Vagina (tissue), 2 donors: Measurements from ENCODE around the gene KCTD4. TPM values are rescaled to one million over a fixed set of nuclear protein-coding genes. Genes with fewer than 3 reads are reported as not detected.
A peak's percentile ranks its signal among the peaks of the same experiment; 100 is the strongest.

Experiments
- DNase-seq, 2 donors: peaks; one replicate each; pipeline ENCODE4 v3.0.0-alpha.2; 2017; ENCODE audit errors: extremely low spot score in 2 of 2
- H3K27ac ChIP-seq: fragments of 200-600 bp; sonication (generic); one replicate; pipeline ENCODE4 v1.5.1; 2019
- H3K27me3 ChIP-seq: fragments of 200-600 bp; sonication (generic); one replicate; pipeline ENCODE4 v1.5.1; 2019
- H3K36me3 ChIP-seq, 2 donors: fragments of 200-600 bp; sonication (generic); one replicate each; pipeline ENCODE4 v1.5.1; 2017 to 2019
- H3K4me1 ChIP-seq: fragments of 200-600 bp; sonication (generic); one replicate; pipeline ENCODE4 v1.5.1; 2019
- H3K4me3 ChIP-seq, 2 donors: fragments of 200-600 bp; sonication (generic); 1 replicate in 1 of 2; 2 replicates in 1 of 2; pipeline ENCODE4 v1.5.1; 2016 to 2019
- H3K9me3 ChIP-seq: fragments of 200-600 bp; sonication (generic); one replicate; pipeline ENCODE4 v1.5.1; 2019
- CTCF ChIP-seq, 3 experiments: fragments of 450-650 bp in 2 of 3; fragments of 200-600 bp in 1 of 3; sonication (generic) in 1 of 3; IDR thresholded peaks; one replicate each; pipeline ENCODE4 v1.5.1; 2017 to 2019; ENCODE audit warnings: antibody characterized with exemption in 3 of 3, mild to moderate bottlenecking in 2 of 3, moderate library complexity in 2 of 3
- POLR2A ChIP-seq, 2 donors: fragments of 450-650 bp; IDR thresholded peaks; one replicate each; pipeline ENCODE4 v1.6.1; 2017; ENCODE audit warnings: antibody characterized with exemption in 2 of 2, mild to moderate bottlenecking in 2 of 2, moderate library complexity in 2 of 2
- POLR2AphosphoS5 ChIP-seq, 2 donors: sonication (generic); formaldehyde crosslinking; IDR thresholded peaks; one replicate each; pipeline ENCODE4 v1.9.0; 2017; ENCODE audit warnings: antibody characterized with exemption in 2 of 2, mild to moderate bottlenecking in 2 of 2, low read depth in 1 of 2; ENCODE audit not compliant: insufficient read depth in 1 of 2
- intact Hi-C: fragments of 100-400 bp; cut with DNase I; formaldehyde crosslinking; loops from one replicate; pipeline ENCODE4 v1.15.1; 2023
- total RNA-seq: library from RNA; depleted of rRNA; stranded (reverse); fragments of >200 nt; gene quantifications from one replicate; pipeline ENCODE4 v1.2.3, GENCODE V29; 2016

The KCTD4 gene
- total RNA-seq, 1 donor from 2014 or later = not detected

GRCh38 chr13:45174478-45174877 is 26.4 kb downstream of the KCTD4 start:
- no peak for TF ChIP-seq POLR2AphosphoS5 (IDR thresholded peaks at IDR 0.05; ENCODE audit: insufficient read depth in 1 of 2, low read depth in 1 of 2)
- TF ChIP-seq POLR2A (IDR thresholded peaks at IDR 0.05) = no peak
- no peak for TF ChIP-seq CTCF (IDR thresholded peaks at IDR 0.05)
- H3K27ac ChIP-seq = no peak overlapping the region
- no peak overlapping the region for H3K4me3 ChIP-seq
- H3K9me3 ChIP-seq = no peaks in the 10 kb centered on the region
- intact Hi-C loops = no loop called here
- no peaks in the 10 kb centered on the region for H3K27me3 ChIP-seq
- H3K4me1 ChIP-seq = peaks cover 10% of the 10 kb centered on the region
- no peaks in the 10 kb centered on the region for H3K36me3 ChIP-seq
- no peak for DNase-seq

GRCh38 chr13:45168555-45168930 is 32.3 kb downstream of the KCTD4 start:
- Histone ChIP-seq H3K9me3 (no peaks in the 10 kb centered on the region), H3K4me1 (no peaks in the 10 kb centered on the region), H3K27me3 (no peaks in the 10 kb centered on the region), H3K4me3 (no peak overlapping the region), H3K27ac (no peak overlapping the region), H3K36me3 (peaks cover 0 to 5% of the 10 kb centered on the region in 2 donors)
- intact Hi-C loops = no loop called here
- no peak for TF ChIP-seq CTCF (IDR thresholded peaks at IDR 0.05)
- TF ChIP-seq POLR2A (IDR thresholded peaks at IDR 0.05) = no peak
- TF ChIP-seq POLR2AphosphoS5 (IDR thresholded peaks at IDR 0.05; ENCODE audit: insufficient read depth in 1 of 2, low read depth in 1 of 2) = no peak
- no peak for DNase-seq

GRCh38 chr13:45167611-45168554 is 33.0 kb downstream of the KCTD4 start:
- Histone ChIP-seq H3K9me3 (no peaks in the 10 kb centered on the region), H3K27ac (no peak overlapping the region), H3K4me3 (no peak overlapping the region), H3K36me3 (peaks cover 0 to 5% of the 10 kb centered on the region in 2 donors), H3K27me3 (no peaks in the 10 kb centered on the region), H3K4me1 (peaks cover 6% of the 10 kb centered on the region)
- intact Hi-C loops = no loop called here
- DNase-seq = no peak
- TF ChIP-seq POLR2AphosphoS5 (IDR thresholded peaks at IDR 0.05; ENCODE audit: insufficient read depth in 1 of 2, low read depth in 1 of 2) (peak in 1 of 2 donors; percentile 84), CTCF (IDR thresholded peaks at IDR 0.05) (no peak), POLR2A (IDR thresholded peaks at IDR 0.05) (no peak)

- no peak for DNase-seq
- Histone ChIP-seq H3K9me3 (no peaks in the 10 kb centered on the region), H3K27ac (no peak overlapping the region), H3K4me1 (peaks cover 16% of the 10 kb centered on the region), H3K27me3 (no peaks in the 10 kb centered on the region), H3K4me3 (no peak overlapping the region), H3K36me3 (peaks cover 0 to 5% of the 10 kb centered on the region in 2 donors)
- intact Hi-C loops = no loop called here
- TF ChIP-seq POLR2A (IDR thresholded peaks at IDR 0.05) (no peak), POLR2AphosphoS5 (IDR thresholded peaks at IDR 0.05; ENCODE audit: insufficient read depth in 1 of 2, low read depth in 1 of 2) (no peak), CTCF (IDR thresholded peaks at IDR 0.05) (no peak)
These were observed 34.0 kb downstream of the KCTD4 start for GRCh38 chr13:45166858-45167257.

- TF ChIP-seq POLR2A (IDR thresholded peaks at IDR 0.05) = no peak
- TF ChIP-seq POLR2AphosphoS5 (IDR thresholded peaks at IDR 0.05; ENCODE audit: insufficient read depth in 1 of 2, low read depth in 1 of 2) = peak in 1 of 2 donors; percentile 43
- Histone ChIP-seq H3K4me1 (peaks cover 16% of the 10 kb centered on the region), H3K27ac (no peak overlapping the region), H3K9me3 (no peaks in the 10 kb centered on the region), H3K36me3 (peaks cover 0 to 9% of the 10 kb centered on the region in 2 donors), H3K27me3 (no peaks in the 10 kb centered on the region), H3K4me3 (no peak overlapping the region)
- intact Hi-C loops = no loop called here
- no peak for DNase-seq
These were observed 38.0 kb downstream of the KCTD4 start for GRCh38 chr13:45162821-45163220.
